GM10266 (cell line): ENCODE measurements around the gene TCF19.
"Not testable (repeated sequence)": the region's sequence is repeated elsewhere in the genome, so short reads cannot be mapped to it uniquely, and the experiment has no call there.

Experiments
- DNase-seq: peaks from one replicate; pipeline ENCODE4 v3.0.0; 2012; ENCODE audit errors: extremely low spot score
- CTCF ChIP-seq: IDR thresholded peaks from 2 replicates; pipeline ENCODE4 v1.5.1; 2012; ENCODE audit warnings: mild to moderate bottlenecking, low read depth; ENCODE audit not compliant: control insufficient read depth, insufficient read depth; ENCODE audit errors: missing control alignments

Gene TCF19

GRCh38 chr6:31178143-31179041, 20.0 kb downstream of the TCF19 start:
- TF ChIP-seq CTCF: no peak
- no peak for DNase-seq

GRCh38 chr6:31179042-31179386, 20.6 kb downstream of the TCF19 start:
- DNase-seq: no peak
- no peak for TF ChIP-seq CTCF

- TF ChIP-seq CTCF: no peak
- no peak for DNase-seq
These were observed 21.5 kb downstream of the TCF19 start for GRCh38 chr6:31179896-31180295.

GRCh38 chr6:31180500-31180899, 22.1 kb downstream of the TCF19 start:
- no peak for TF ChIP-seq CTCF
- DNase-seq: no peak

- DNase-seq: not testable (repeated sequence)
These were observed 24.9 kb downstream of the TCF19 start for GRCh38 chr6:31183287-31183686.

GRCh38 chr6:31183859-31184258, 25.5 kb downstream of the TCF19 start:
- not testable (repeated sequence) for DNase-seq

GRCh38 chr6:31185695-31186051, 27.3 kb downstream of the TCF19 start:
- not testable (repeated sequence) for DNase-seq

- TF ChIP-seq CTCF: no peak
- no peak for DNase-seq
These were observed 27.8 kb downstream of the TCF19 start for GRCh38 chr6:31186052-31186734.

- no peak for DNase-seq
- no peak for TF ChIP-seq CTCF
These were observed 29.4 kb downstream of the TCF19 start for GRCh38 chr6:31187780-31188194.

GRCh38 chr6:31189223-31189622, 30.8 kb downstream of the TCF19 start:
- not testable (repeated sequence) for DNase-seq
